Lower leg skin (tissue), 4 donors: ENCODE results near the gene SMOC2. TPM values are rescaled to one million over a fixed set of nuclear protein-coding genes. Genes with fewer than 3 reads are reported as not detected.
A peak's percentile ranks its signal among the peaks of the same experiment; 100 is the strongest.

Experiments
- DNase-seq, 2 donors: peaks; one replicate each; pipeline ENCODE4 v3.0.0-alpha.2; 2019; ENCODE audit warnings: low spot score in 2 of 2
- H3K4me3 ChIP-seq: fragments of 200-600 bp; sonication (generic); 2 replicates; pipeline ENCODE4 v1.5.1; 2017; ENCODE audit warnings: mild to moderate bottlenecking, low read depth; ENCODE audit not compliant: poor library complexity, severe bottlenecking
- POLR2A ChIP-seq, 2 donors: fragments of 450-650 bp; IDR thresholded peaks; one replicate each; pipeline ENCODE4 v1.6.1; 2016 to 2017; ENCODE audit warnings: antibody characterized with exemption in 2 of 2, mild to moderate bottlenecking in 1 of 2, moderate library complexity in 1 of 2
- WGBS, 2 donors: methylation state at CpG; one replicate each; pipeline ENCODE4 v1.1.5; 2018; 5-methylcytosine and 5-hydroxymethylcytosine counted together
- intact Hi-C: fragments of 100-400 bp; cut with DNase I; formaldehyde crosslinking; loops from one replicate; pipeline ENCODE4 v1.15.0; 2023; ENCODE audit warnings: low total_unique reads
- total RNA-seq, 4 donors: library from RNA; depleted of rRNA; stranded (reverse); fragments of >200 nt; gene quantifications; one replicate each; pipeline ENCODE4 v1.1.0, GENCODE V29; 2016
- TF ChIP-seq, protein P1 (sequence below), 3 donors: fragments of 450-650 bp; IDR thresholded peaks; one replicate each; pipeline ENCODE4 v1.5.1; 2016; ENCODE audit warnings: antibody characterized with exemption in 3 of 3, mild to moderate bottlenecking in 3 of 3, moderate library complexity in 2 of 3

The SMOC2 gene
- total RNA-seq, 4 donors from 2014 or later, result 12.5 to 26.1 (median 13.0) TPM

DNA sequence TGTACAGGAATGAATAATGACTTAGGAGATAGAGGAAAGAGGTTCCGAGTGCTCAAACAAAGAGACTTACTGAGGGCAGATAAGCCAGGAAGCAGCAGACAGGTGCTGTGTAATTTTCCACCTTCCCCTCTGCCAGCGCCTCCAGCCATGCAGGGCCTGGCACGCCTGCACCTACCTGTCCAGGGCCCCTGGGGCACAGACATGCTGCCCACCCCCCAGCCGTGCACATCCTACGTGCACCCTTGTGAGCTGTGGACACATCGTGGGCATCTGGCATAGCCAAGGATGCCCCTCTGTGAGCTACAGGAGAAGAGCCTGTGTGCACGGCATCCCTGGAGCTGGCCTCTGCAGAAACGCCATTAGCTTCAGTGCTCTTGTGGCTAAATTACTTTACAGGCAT lies 7.1 kb upstream of the SMOC2 start:
- WGBS, 2 donors, result 54 to 61% methylated on average over 8 of the region's 8 CpGs
- peak in 1 of 2 donors; percentile 54 for DNase-seq
- no peak overlapping the region for H3K4me3 ChIP-seq
- intact Hi-C loops, result no loop called here
- TF ChIP-seq POLR2A (IDR thresholded peaks at IDR 0.05), result no peak
- TF ChIP-seq, protein P1, sequence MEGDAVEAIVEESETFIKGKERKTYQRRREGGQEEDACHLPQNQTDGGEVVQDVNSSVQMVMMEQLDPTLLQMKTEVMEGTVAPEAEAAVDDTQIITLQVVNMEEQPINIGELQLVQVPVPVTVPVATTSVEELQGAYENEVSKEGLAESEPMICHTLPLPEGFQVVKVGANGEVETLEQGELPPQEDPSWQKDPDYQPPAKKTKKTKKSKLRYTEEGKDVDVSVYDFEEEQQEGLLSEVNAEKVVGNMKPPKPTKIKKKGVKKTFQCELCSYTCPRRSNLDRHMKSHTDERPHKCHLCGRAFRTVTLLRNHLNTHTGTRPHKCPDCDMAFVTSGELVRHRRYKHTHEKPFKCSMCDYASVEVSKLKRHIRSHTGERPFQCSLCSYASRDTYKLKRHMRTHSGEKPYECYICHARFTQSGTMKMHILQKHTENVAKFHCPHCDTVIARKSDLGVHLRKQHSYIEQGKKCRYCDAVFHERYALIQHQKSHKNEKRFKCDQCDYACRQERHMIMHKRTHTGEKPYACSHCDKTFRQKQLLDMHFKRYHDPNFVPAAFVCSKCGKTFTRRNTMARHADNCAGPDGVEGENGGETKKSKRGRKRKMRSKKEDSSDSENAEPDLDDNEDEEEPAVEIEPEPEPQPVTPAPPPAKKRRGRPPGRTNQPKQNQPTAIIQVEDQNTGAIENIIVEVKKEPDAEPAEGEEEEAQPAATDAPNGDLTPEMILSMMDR (IDR thresholded peaks at IDR 0.05), result no peak

DNA sequence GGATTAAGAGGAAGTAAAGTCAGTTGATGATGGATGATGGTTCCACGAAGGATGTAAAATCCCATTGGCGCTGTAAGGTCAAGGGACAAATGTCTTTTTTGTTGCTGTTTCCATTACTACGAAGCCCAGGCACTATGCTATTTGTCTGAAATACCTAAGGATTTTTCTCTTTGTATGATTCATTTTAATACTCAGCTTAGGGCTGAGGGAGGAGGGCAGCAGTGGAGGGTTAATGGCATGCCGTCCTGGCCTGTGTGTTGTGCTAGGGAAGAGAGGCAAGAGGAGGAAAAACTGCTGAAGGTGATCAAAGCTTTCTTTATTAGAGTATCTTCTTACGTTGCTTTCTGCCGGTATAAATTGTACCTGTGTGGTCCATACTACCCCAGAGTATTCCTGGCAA lies 6.5 kb upstream of the SMOC2 start:
- no peak overlapping the region for H3K4me3 ChIP-seq
- WGBS, 2 donors, result 74 to 78% methylated on average over 6 of the region's 6 CpGs
- intact Hi-C loops, result no loop called here
- TF ChIP-seq POLR2A (IDR thresholded peaks at IDR 0.05), result no peak
- TF ChIP-seq, protein P1 (IDR thresholded peaks at IDR 0.05), result no peak
- DNase-seq, result peak in 1 of 2 donors; percentile 9

DNA sequence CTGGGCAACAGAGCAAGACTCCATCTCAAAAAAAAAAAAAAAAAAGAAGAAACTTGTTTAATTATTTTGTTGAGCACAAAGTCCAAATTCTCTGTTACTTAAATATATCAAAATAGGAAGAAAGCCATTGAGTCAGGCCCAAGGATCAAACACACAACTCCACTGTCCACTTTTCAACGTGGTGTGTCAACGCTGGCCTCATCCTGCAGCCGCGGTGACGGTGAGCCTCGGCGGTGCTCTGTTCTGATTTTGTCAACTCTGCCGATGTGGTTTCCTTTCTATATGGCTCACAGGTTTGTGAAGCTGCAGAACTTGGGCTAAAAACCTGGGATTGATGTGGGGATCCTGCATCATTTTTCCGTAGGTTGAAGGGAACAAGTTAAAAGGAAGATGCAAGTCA lies 3.2 kb upstream of the SMOC2 start:
- 85 to 87% methylated on average over 9 of the region's 9 CpGs for WGBS, 2 donors
- no peak for TF ChIP-seq POLR2A (IDR thresholded peaks at IDR 0.05)
- TF ChIP-seq, protein P1 (IDR thresholded peaks at IDR 0.05), result no peak
- peak in 1 of 2 donors; percentile 57 for DNase-seq
- H3K4me3 ChIP-seq, result no peak overlapping the region
- intact Hi-C loops, result no loop called here

DNA sequence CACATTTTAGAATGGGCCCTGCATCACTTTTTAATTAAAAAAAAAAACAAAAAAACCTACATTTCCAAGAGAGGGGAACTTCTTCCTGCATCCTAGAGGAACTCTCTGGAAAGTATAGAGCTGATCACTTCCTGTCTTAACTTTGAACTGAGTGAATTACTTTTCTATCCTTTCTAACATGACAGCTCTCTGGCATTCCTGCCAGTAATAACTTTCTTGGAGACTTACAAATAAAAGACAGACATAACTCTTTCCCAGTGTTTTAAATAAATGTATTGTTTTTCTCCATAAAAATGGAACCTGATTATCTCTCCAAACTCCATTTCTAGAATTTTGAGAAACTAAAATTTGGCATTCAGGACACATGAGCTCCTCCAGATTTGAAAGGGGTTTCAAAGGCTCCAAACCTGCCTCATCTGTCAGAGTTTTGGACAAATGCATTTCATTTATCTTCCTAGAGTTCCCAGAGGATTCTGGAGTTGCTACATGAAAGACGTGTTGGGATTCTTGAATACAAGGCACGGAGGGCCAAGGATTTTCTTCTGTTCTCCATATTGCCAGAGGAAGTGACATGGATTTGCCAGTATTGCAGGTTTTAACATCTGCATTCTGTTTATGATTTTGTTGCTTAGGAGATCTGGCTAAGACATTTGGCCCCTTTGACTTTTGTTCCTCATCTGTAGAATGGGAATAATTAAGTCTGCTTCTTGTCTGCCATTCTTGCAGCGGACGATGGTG lies 2.0 kb upstream of the SMOC2 start:
- 58 to 61% methylated on average over 4 of the region's 4 CpGs for whole genome bisulfite sequencing, 2 donors
- no peak overlapping the region for H3K4me3 ChIP-seq
- intact Hi-C loops, result no loop called here
- TF ChIP-seq POLR2A (IDR thresholded peaks at IDR 0.05), result no peak
- TF ChIP-seq, protein P1 (IDR thresholded peaks at IDR 0.05), result no peak
- peak in 1 of 2 donors; percentile 32 for DNase-seq

DNA sequence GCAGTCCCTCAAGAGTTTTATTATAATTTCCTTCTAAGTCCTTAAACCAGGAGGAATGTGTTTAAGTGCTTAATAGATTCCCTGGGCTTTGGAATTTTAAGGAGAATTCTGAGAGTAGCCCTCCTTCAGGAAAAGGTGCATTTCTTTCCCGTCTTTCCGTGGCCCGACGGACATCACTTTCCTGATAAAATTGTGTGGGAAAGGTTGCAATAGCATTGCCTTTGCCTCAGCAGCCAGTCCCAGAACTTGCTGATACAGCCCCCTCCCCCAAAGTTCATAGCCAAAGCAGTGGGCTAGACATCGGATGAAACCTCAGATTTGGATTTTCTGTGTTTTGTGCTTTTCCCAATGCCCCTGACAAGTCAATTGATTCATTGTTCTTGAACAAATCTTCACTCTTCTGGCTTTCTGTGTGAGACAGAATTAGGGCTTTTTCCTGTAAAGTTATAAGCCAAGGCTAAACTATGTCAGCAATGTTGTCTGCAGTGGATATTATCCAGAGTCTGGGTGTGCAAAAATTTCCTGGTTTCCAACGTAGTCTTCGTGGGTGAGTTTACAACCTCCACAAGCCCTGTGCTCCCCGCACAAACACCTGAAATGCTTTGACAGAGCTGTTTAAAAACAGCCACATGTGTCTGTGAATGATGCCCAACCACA lies 1.1 kb upstream of the SMOC2 start:
- WGBS, 2 donors, result 48 to 57% methylated on average over 8 of the region's 8 CpGs
- intact Hi-C loops, result no loop called here
- no peak for TF ChIP-seq POLR2A (IDR thresholded peaks at IDR 0.05)
- TF ChIP-seq, protein P1 (IDR thresholded peaks at IDR 0.05), result no peak
- peak in 1 of 2 donors; percentile 74 for DNase-seq
- no peak overlapping the region for H3K4me3 ChIP-seq
